ENCODE results near the gene ITGA4.

Gene ITGA4

GRCh38 chr2:181575024-181575649, 118.0 kb downstream of the ITGA4 start:
- no peak for DNase-seq (ENCODE audit: low read depth)

GRCh38 chr2:181575650-181576025, 118.5 kb downstream of the ITGA4 start:
- no peak for DNase-seq (ENCODE audit: low read depth)

GRCh38 chr2:181576431-181576830, 119.2 kb downstream of the ITGA4 start:
- no peak for DNase-seq (ENCODE audit: low read depth)

- no peak for DNase-seq (ENCODE audit: low read depth)
These were observed 121.6 kb downstream of the ITGA4 start for GRCh38 chr2:181578829-181579228.

- DNase-seq (ENCODE audit: low read depth), result no peak
These were observed 124.3 kb downstream of the ITGA4 start for GRCh38 chr2:181581534-181581933.

GRCh38 chr2:181585732-181586131, 128.5 kb downstream of the ITGA4 start:
- DNase-seq (ENCODE audit: low read depth), result no peak

Data from ELR (cell line).